Neural cell (in vitro differentiated cells): ENCODE measurements around the gene BSN.

Source experiments
- CTCF ChIP-seq: fragments of 450-650 bp; IDR thresholded peaks from 2 replicates; pipeline ENCODE4 v1.5.1; 2014; ENCODE audit warnings: antibody characterized with exemption, mild to moderate bottlenecking, moderate library complexity; ENCODE audit not compliant: poor library complexity, severe bottlenecking
- EZH2 ChIP-seq: fragments of 200-600, 300-800 bp; shearing (Covaris generic), sonication (generic); IDR thresholded peaks from 2 replicates; pipeline ENCODE4 v1.6.1; 2014; ENCODE audit warnings: antibody characterized with exemption, low read length, borderline replicate concordance, mild to moderate bottlenecking; ENCODE audit not compliant: insufficient read depth, poor library complexity, severe bottlenecking
- POLR2AphosphoS5 ChIP-seq: IDR thresholded peaks from 2 replicates; pipeline ENCODE4 v1.6.1; 2012
- RAD21 ChIP-seq: fragments of 450-650 bp; conservative IDR thresholded peaks from 2 replicates; pipeline ENCODE4 v1.6.1; 2014; ENCODE audit warnings: antibody characterized with exemption, mild to moderate bottlenecking, moderate library complexity
- REST ChIP-seq: IDR thresholded peaks from 2 replicates; pipeline ENCODE4 v1.6.1; 2012; ENCODE audit warnings: borderline replicate concordance

- TF ChIP-seq RAD21 (peak; percentile 28), CTCF (no peak), EZH2 (no peak), REST (no peak), POLR2AphosphoS5 (no peak)
These were observed 120.3 kb downstream of the BSN start for GRCh38 chr3:49674497-49674983.
